ENCODE measurements around the gene ABCC10. TPM values are rescaled to one million over a fixed set of nuclear protein-coding genes. Genes with fewer than 3 reads are reported as not detected.
"Not testable (repeated sequence)": the region's sequence is repeated elsewhere in the genome, so short reads cannot be mapped to it uniquely, and the experiment has no call there.

Gene ABCC10
- total and polyA plus RNA-seq, 11 donors = 6.4 to 19.6 (median 10.3) TPM

- peak within 1 kb of the TSS; percentile 19 to 64 (median 54) for H3K4me3 ChIP-seq
- no peak for ATAC-seq
Observed at GRCh38 chr6:43455531-43456428, 28.4 kb downstream of the ABCC10 start, which contains the start of gene DLK2. Gene DLK2 (minus strand): TSS chr6:43455548. CDS start chr6:43454825, 723 bp downstream.

GRCh38 chr6:43457643-43458042, 30.3 kb downstream of the ABCC10 start:
- ATAC-seq (no peak), DNase-seq (no peak)
- Histone ChIP-seq H3K36me3 (peaks cover 0 to 8% (median 0%) of the 10 kb centered on the region in 9 donors), H3K9me3 (no peaks in the 10 kb centered on the region), H3K4me1 (peaks cover 0 to 22% (median 5%) of the 10 kb centered on the region in 12 donors), H3K27ac (no peak overlapping the region), H3K27me3 (peaks cover 0 to 31% (median 6%) of the 10 kb centered on the region in 9 donors), H3K4me3 (no peak overlapping the region)
- TF ChIP-seq CTCF (IDR thresholded peaks at IDR 0.05) (no peak), POLR2A (IDR thresholded peaks at IDR 0.05) (no peak)
- intact Hi-C loops (cut with DNase I) = loop anchor here in 1 of 10 donors (1.0 to 10.0 kb wide), 2 partner anchors 38 to 73 kb away; no protein-coding TSS in a partner anchor
- 62 to 77% (median 67%) methylated on average over 9 of the region's 9 CpGs for WGBS, 4 donors

More at GRCh38 chr6:43455531-43456428, 28.4 kb downstream of the ABCC10 start, which contains the start of gene DLK2:
- 3 to 7% (median 5%) methylated on average over 27 to 55 of the region's 55 CpGs for WGBS, 4 donors
- TF ChIP-seq CTCF (IDR thresholded peaks at IDR 0.05) (no peak), POLR2A (IDR thresholded peaks at IDR 0.05) (no peak)
- Histone ChIP-seq H3K9me3 (no peaks in the 10 kb centered on the region), H3K27ac (peak within 1 kb of the TSS in 2 of 12 donors; percentile 24 to 34), H3K27me3 (peaks cover 0 to 26% (median 6%) of the 10 kb centered on the region in 9 donors), H3K4me1 (peaks cover 0 to 22% (median 5%) of the 10 kb centered on the region in 12 donors), H3K36me3 (peaks cover 0 to 25% (median 10%) of the 10 kb centered on the region in 9 donors)
- no peak for DNase-seq
- intact Hi-C loops (cut with DNase I) = loop anchor here in 8 of 10 donors (2.0 to 10.0 kb wide), 4 partner anchors 39 to 71 kb away; no protein-coding TSS in a partner anchor

- H3K27ac ChIP-seq, DNase-seq, H3K9me3 ChIP-seq, H3K36me3 ChIP-seq, H3K4me3 ChIP-seq, ATAC-seq: not testable (repeated sequence)
- Histone ChIP-seq H3K4me1 (peaks cover 0 to 22% (median 5%) of the 10 kb centered on the region in 12 donors), H3K27me3 (peaks cover 0 to 32% (median 10%) of the 10 kb centered on the region in 9 donors)
- intact Hi-C loops (cut with DNase I) = loop anchor here in 1 of 10 donors (10.0 kb wide), 1 partner anchor 73 kb away; no protein-coding TSS in a partner anchor
- 96 to 97% (median 97%) methylated on average over 15 of the region's 15 CpGs for WGBS, 4 donors
Observed at GRCh38 chr6:43458154-43458553, 30.8 kb downstream of the ABCC10 start.

GRCh38 chr6:43459535-43459934, 32.2 kb downstream of the ABCC10 start:
- peaks cover 0 to 15% (median 3%) of the 10 kb centered on the region in 12 donors for H3K4me1 ChIP-seq
- H3K27me3 ChIP-seq = peaks cover 0 to 36% (median 11%) of the 10 kb centered on the region in 9 donors
- no peak overlapping the region for H3K27ac ChIP-seq
- no peaks in the 10 kb centered on the region for H3K9me3 ChIP-seq
- 60 to 95% (median 87%) methylated on average over 1 of the region's 1 CpG for WGBS, 4 donors
- TF ChIP-seq POLR2A (IDR thresholded peaks at IDR 0.05) (no peak), CTCF (IDR thresholded peaks at IDR 0.05) (no peak)
- no peaks in the 10 kb centered on the region for H3K36me3 ChIP-seq
- ATAC-seq (no peak), DNase-seq (no peak)
- no peak overlapping the region for H3K4me3 ChIP-seq
- intact Hi-C loops (cut with DNase I) = loop anchor here in 1 of 10 donors (10.0 kb wide), 1 partner anchor 75 kb away; no protein-coding TSS in a partner anchor

Measured in heart left ventricle (tissue), 16 donors.